PFSK-1 (cell line): ENCODE results near the gene LMF2.

Source experiments
- FOXP2 ChIP-seq: optimal IDR thresholded peaks from 2 replicates; pipeline ENCODE3; 2011; ENCODE audit warnings: borderline replicate concordance, control low read depth, inconsistent platforms; ENCODE audit not compliant: insufficient read depth; ENCODE audit errors: extremely low read length, extremely low read depth
- POLR2AphosphoS5 ChIP-seq: IDR thresholded peaks from 2 replicates; pipeline ENCODE4 v1.6.1; 2012; ENCODE audit warnings: low read depth, mild to moderate bottlenecking, control low read depth, low read length, moderate library complexity
- SIN3A ChIP-seq: IDR thresholded peaks from 2 replicates; pipeline ENCODE4 v1.6.1; 2012; ENCODE audit warnings: mild to moderate bottlenecking, low read length, moderate library complexity, borderline replicate concordance; ENCODE audit not compliant: insufficient read depth
- TAF1 ChIP-seq: IDR thresholded peaks from 2 replicates; pipeline ENCODE4 v1.6.1; 2012; ENCODE audit warnings: low read length, control low read depth, borderline replicate concordance; ENCODE audit not compliant: insufficient read depth
- TF ChIP-seq, protein P1 (sequence below), 2 experiments: IDR thresholded peaks; 2 replicates each; pipeline versions ENCODE4 v1.6.1 to v1.8.0; 2011 to 2012; ENCODE audit warnings: low read depth in 2 of 2, low read length in 2 of 2, control low read depth in 1 of 2, inconsistent platforms in 1 of 2, mild to moderate bottlenecking in 1 of 2, moderate library complexity in 1 of 2; ENCODE audit not compliant: insufficient read depth in 1 of 2

Gene LMF2

DNA sequence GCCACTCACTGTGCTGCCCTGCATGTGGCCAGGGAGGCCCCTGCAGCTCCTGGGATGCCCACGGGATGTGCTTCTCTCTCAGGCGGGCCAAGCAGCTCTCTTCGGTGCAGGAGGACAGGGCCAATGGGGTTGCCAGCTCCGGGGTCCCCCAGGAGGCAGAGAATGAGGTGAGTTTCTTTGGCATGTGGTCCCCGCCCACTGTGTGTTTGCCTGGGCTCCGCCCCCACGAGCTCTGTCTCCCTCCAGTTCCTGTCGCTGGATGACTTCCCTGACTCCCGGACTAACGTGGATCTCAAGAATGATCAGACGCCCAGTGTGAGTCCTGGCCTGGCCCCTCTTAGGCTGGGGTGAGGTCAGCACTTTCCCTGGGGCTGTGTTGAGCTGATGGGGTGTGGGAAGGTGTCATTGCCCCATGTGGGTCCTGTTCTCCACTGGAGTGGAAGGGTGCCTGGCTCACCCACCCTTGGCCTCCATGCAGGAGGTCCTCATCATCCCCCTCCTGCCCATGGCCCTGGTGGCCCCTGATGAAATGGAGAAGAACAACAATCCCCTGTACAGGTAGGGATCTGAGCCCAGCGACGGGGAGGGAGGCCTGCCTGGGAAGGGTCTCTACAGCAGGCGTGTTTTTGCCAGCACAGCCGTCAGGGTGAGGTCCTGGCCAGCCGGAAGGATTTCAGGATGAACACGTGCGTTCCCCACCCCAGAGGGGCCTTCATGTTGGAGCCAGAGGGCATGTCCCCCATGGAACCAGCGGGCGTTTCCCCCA, 10.2 kb upstream of the LMF2 start:
- TF ChIP-seq, protein P1, sequence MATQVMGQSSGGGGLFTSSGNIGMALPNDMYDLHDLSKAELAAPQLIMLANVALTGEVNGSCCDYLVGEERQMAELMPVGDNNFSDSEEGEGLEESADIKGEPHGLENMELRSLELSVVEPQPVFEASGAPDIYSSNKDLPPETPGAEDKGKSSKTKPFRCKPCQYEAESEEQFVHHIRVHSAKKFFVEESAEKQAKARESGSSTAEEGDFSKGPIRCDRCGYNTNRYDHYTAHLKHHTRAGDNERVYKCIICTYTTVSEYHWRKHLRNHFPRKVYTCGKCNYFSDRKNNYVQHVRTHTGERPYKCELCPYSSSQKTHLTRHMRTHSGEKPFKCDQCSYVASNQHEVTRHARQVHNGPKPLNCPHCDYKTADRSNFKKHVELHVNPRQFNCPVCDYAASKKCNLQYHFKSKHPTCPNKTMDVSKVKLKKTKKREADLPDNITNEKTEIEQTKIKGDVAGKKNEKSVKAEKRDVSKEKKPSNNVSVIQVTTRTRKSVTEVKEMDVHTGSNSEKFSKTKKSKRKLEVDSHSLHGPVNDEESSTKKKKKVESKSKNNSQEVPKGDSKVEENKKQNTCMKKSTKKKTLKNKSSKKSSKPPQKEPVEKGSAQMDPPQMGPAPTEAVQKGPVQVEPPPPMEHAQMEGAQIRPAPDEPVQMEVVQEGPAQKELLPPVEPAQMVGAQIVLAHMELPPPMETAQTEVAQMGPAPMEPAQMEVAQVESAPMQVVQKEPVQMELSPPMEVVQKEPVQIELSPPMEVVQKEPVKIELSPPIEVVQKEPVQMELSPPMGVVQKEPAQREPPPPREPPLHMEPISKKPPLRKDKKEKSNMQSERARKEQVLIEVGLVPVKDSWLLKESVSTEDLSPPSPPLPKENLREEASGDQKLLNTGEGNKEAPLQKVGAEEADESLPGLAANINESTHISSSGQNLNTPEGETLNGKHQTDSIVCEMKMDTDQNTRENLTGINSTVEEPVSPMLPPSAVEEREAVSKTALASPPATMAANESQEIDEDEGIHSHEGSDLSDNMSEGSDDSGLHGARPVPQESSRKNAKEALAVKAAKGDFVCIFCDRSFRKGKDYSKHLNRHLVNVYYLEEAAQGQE (IDR thresholded peaks at IDR 0.05; ENCODE audit: insufficient read depth in 1 of 2, low read depth in 2 of 2, low read length in 2 of 2) = no peak
- no peak for TF ChIP-seq POLR2AphosphoS5
- no peak for TF ChIP-seq TAF1
- no peak for TF ChIP-seq FOXP2
- TF ChIP-seq SIN3A = no peak

DNA sequence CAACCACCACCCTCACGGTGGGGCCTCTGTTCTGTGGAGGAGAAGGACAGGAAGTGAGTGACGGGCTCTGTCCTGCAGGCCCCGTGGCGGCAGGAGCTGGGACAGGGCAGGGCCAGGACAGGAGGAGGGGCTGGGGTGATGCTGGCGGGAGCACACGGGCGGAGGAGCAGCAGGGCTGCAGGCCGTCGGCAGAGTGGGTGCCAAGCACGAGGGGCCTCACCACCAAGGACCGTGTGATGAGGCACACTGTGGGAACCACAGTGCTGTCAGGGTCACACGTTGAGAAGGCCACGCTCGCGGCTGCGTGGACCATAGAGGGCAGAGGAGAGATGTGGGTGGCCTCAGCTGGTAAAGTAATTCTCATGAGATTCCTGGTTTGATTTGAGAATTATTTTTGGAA, 9.4 kb upstream of the LMF2 start:
- TF ChIP-seq POLR2AphosphoS5 = no peak
- no peak for TF ChIP-seq SIN3A
- no peak for TF ChIP-seq TAF1
- TF ChIP-seq, protein P1 (IDR thresholded peaks at IDR 0.05; ENCODE audit: insufficient read depth in 1 of 2, low read depth in 2 of 2, low read length in 2 of 2) = no peak
- TF ChIP-seq FOXP2 = no peak

DNA sequence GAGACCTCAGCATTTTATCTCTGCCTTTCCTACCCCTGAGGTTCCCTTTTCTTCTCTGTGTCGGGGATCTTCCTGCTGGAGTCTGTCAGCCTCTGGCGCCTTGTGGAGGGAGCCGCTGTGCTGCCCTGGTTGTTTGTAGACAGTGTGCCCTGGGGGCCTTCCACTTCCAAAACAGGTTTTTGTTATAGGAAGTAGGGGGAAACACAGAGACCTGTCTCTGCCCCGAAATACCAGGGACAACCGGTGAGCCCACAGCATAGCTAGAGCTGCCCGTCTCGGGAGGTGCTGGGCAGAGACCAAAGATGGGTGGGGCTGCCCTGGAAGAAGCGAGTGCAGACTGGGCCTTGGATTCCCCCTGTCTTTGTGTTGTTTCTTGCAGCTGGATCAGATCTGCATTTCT, 8.6 kb upstream of the LMF2 start:
- TF ChIP-seq FOXP2 (no peak), POLR2AphosphoS5 (no peak), SIN3A (no peak), TAF1 (no peak)
- TF ChIP-seq, protein P1 (IDR thresholded peaks at IDR 0.05; ENCODE audit: insufficient read depth in 1 of 2, low read depth in 2 of 2, low read length in 2 of 2) = no peak

DNA sequence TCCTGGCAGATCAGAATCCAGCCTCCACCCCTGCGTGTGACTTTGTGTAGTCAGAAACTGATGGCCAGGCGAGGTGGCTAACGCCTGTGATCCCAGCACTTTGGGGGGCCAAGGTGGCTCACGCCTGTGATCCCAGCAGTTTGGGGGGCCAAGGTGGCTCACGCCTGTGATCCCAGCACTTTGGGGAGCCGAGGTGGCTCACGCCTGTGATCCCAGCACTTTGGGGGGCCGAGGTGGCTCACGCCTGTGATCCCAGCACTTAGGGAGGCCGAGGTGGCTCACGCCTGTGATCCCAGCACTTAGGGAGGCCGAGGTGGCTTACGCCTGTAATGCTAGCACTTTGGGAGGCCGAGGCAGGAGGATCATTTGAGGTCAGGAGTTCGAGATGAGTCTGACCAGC, 5.7 kb upstream of the LMF2 start:
- TF ChIP-seq TAF1 (no peak), POLR2AphosphoS5 (no peak), FOXP2 (no peak), SIN3A (no peak)
- TF ChIP-seq, protein P1 (IDR thresholded peaks at IDR 0.05; ENCODE audit: insufficient read depth in 1 of 2, low read depth in 2 of 2, low read length in 2 of 2) = no peak

DNA sequence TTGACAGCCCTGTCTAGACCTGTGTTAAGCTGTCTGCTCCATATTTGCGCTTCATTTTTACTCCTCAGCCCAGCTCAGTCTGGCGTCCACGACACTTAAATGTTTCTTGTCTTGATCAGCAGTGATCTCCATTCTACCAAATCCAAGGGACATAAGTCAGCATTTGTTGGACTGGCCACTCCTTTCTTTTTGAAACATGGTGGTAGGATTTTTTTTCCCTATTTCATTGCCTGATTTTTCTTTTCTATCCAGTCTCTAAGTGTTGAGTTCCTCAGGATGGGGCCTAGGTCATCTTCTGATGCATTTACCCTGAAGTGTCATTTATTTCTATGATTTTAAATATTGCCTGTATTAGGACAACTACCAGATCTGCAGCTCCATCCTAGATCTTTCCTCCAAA, 1.4 kb upstream of the LMF2 start:
- TF ChIP-seq POLR2AphosphoS5 (no peak), FOXP2 (no peak), TAF1 (no peak), SIN3A (no peak)
- TF ChIP-seq, protein P1 (IDR thresholded peaks at IDR 0.05; ENCODE audit: insufficient read depth in 1 of 2, low read depth in 2 of 2, low read length in 2 of 2) = no peak
